Measurements from ENCODE around the gene SLC5A10.
A peak's percentile ranks its signal among the peaks of the same experiment; 100 is the strongest.

The SLC5A10 gene

GRCh38 chr17:18985475-18985874 lies 33.5 kb downstream of the SLC5A10 start:
- no peak for DNase-seq (ENCODE audit: low spot score)

- no peak for DNase-seq (ENCODE audit: low spot score)
Observed at GRCh38 chr17:18986541-18987229, 34.7 kb downstream of the SLC5A10 start.

- no peak for DNase-seq (ENCODE audit: low spot score)
Observed at GRCh38 chr17:18987230-18987610, 35.3 kb downstream of the SLC5A10 start.

- no peak for DNase-seq (ENCODE audit: low spot score)
Observed at GRCh38 chr17:18987862-18988545, 36.0 kb downstream of the SLC5A10 start.

- peak; percentile 95 for DNase-seq (ENCODE audit: low spot score)
Observed at GRCh38 chr17:18988546-18989173, 36.7 kb downstream of the SLC5A10 start.

- DNase-seq (ENCODE audit: low spot score), result no peak
Observed at GRCh38 chr17:18990331-18990730, 38.4 kb downstream of the SLC5A10 start.

- no peak for DNase-seq (ENCODE audit: low spot score)
Observed at GRCh38 chr17:18991531-18992315, 39.8 kb downstream of the SLC5A10 start.

- no peak for DNase-seq (ENCODE audit: low spot score)
Observed at GRCh38 chr17:18992454-18993130, 40.6 kb downstream of the SLC5A10 start.

GRCh38 chr17:18993905-18994526 lies 42.1 kb downstream of the SLC5A10 start:
- DNase-seq (ENCODE audit: low spot score), result no peak

- no peak for DNase-seq (ENCODE audit: low spot score)
Observed at GRCh38 chr17:18994631-18995030, 42.7 kb downstream of the SLC5A10 start.

GRCh38 chr17:18995220-18995619 lies 43.3 kb downstream of the SLC5A10 start:
- no peak for DNase-seq (ENCODE audit: low spot score)

- DNase-seq (ENCODE audit: low spot score), result no peak
Observed at GRCh38 chr17:18996458-18996857, 44.5 kb downstream of the SLC5A10 start.

- DNase-seq (ENCODE audit: low spot score), result no peak
Observed at GRCh38 chr17:18997650-18998196, 45.8 kb downstream of the SLC5A10 start.

- no peak for DNase-seq (ENCODE audit: low spot score)
Observed at GRCh38 chr17:18999394-18999793, 47.4 kb downstream of the SLC5A10 start.

GRCh38 chr17:18999911-19000310 lies 47.9 kb downstream of the SLC5A10 start:
- no peak for DNase-seq (ENCODE audit: low spot score)

GRCh38 chr17:19000531-19001325 lies 48.8 kb downstream of the SLC5A10 start:
- no peak for DNase-seq (ENCODE audit: low spot score)

- DNase-seq (ENCODE audit: low spot score), result no peak
Observed at GRCh38 chr17:19001907-19002590, 50.1 kb downstream of the SLC5A10 start.

- DNase-seq (ENCODE audit: low spot score), result no peak
Observed at GRCh38 chr17:19002805-19003542, 51.0 kb downstream of the SLC5A10 start.
